ENCODE data around the gene ZNF521. TPM values are rescaled to one million over a fixed set of nuclear protein-coding genes. Genes with fewer than 3 reads are reported as not detected.

The ZNF521 gene
- total RNA-seq, 6 donors from 2014 or later = 4.7 to 37.7 (median 13.8) TPM

GRCh38 chr18:25352629-25353005 lies 651 bp upstream of the ZNF521 start:
- Histone ChIP-seq H3K4me3 (peak overlapping the region in 3 of 4 donors; percentile 63 to 73 (median 63)), H3K9me3 (no peaks in the 10 kb centered on the region), H3K27me3 (peaks cover 0 to 16% (median 4%) of the 10 kb centered on the region in 4 donors), H3K36me3 (no peaks in the 10 kb centered on the region), H3K27ac (peak overlapping the region in 1 of 4 donors; percentile 35), H3K4me1 (peaks cover 6 to 38% (median 15%) of the 10 kb centered on the region in 4 donors)
- WGBS, 2 donors = 0 to 1% methylated on average over 6 of the region's 6 CpGs
- TF ChIP-seq CTCF (IDR thresholded peaks at IDR 0.05) (no peak), POLR2AphosphoS5 (IDR thresholded peaks at IDR 0.05) (no peak), EP300 (IDR thresholded peaks at IDR 0.05) (no peak), POLR2A (IDR thresholded peaks at IDR 0.05) (no peak)
- DNase-seq = no peak
- ATAC-seq (ENCODE audit: low FRiP score in 2 of 2) = no peak

GRCh38 chr18:25351280-25351775 lies 638 bp downstream of the ZNF521 start:
- Histone ChIP-seq H3K36me3 (no peaks in the 10 kb centered on the region), H3K4me1 (peaks cover 6 to 38% (median 15%) of the 10 kb centered on the region in 4 donors), H3K4me3 (peak overlapping the region; percentile 40 to 73 (median 63)), H3K27ac (peak overlapping the region; percentile 81 to 93 (median 82)), H3K27me3 (peaks cover 0 to 16% (median 4%) of the 10 kb centered on the region in 4 donors), H3K9me3 (no peaks in the 10 kb centered on the region)
- DNase-seq (no peak), ATAC-seq (ENCODE audit: low FRiP score in 2 of 2) (no peak)
- TF ChIP-seq EP300 (IDR thresholded peaks at IDR 0.05) = no peak
- TF ChIP-seq POLR2A (IDR thresholded peaks at IDR 0.05) = no peak
- TF ChIP-seq CTCF (IDR thresholded peaks at IDR 0.05) = no peak
- no peak for TF ChIP-seq POLR2AphosphoS5 (IDR thresholded peaks at IDR 0.05)
- 0 to 1% methylated on average over 19 to 20 of the region's 20 CpGs for WGBS, 2 donors

- Histone ChIP-seq H3K36me3 (no peaks in the 10 kb centered on the region), H3K27me3 (peaks cover 0 to 16% (median 4%) of the 10 kb centered on the region in 4 donors), H3K4me1 (peaks cover 6 to 38% (median 15%) of the 10 kb centered on the region in 4 donors), H3K9me3 (no peaks in the 10 kb centered on the region), H3K27ac (peak overlapping the region; percentile 81 to 93 (median 86)), H3K4me3 (peak overlapping the region; percentile 63 to 73 (median 65))
- TF ChIP-seq POLR2AphosphoS5 (IDR thresholded peaks at IDR 0.05) = no peak
- TF ChIP-seq EP300 (IDR thresholded peaks at IDR 0.05) = no peak
- TF ChIP-seq POLR2A (IDR thresholded peaks at IDR 0.05) = no peak
- TF ChIP-seq CTCF (IDR thresholded peaks at IDR 0.05) = no peak
- DNase-seq (peak in 1 of 2 donors; percentile 88), ATAC-seq (ENCODE audit: low FRiP score in 2 of 2) (peak in 1 of 2 donors; percentile 72)
- 1 to 2% methylated on average over 38 to 52 of the region's 76 CpGs for WGBS, 2 donors
These were observed 1.3 kb downstream of the ZNF521 start for GRCh38 chr18:25350489-25351251.

- DNase-seq = peak in 1 of 2 donors; percentile 87
- WGBS, 2 donors = 1 to 2% methylated on average over 40 to 45 of the region's 64 CpGs
These were observed 2.0 kb downstream of the ZNF521 start for GRCh38 chr18:25349926-25350487.

More at GRCh38 chr18:25349926-25350487, 2.0 kb downstream of the ZNF521 start:
- no peaks in the 10 kb centered on the region for H3K9me3 ChIP-seq
- H3K4me3 ChIP-seq = peak overlapping the region; percentile 63 to 73 (median 65)
- peaks cover 6 to 38% (median 15%) of the 10 kb centered on the region in 4 donors for H3K4me1 ChIP-seq
- peaks cover 0 to 16% (median 4%) of the 10 kb centered on the region in 4 donors for H3K27me3 ChIP-seq
- ATAC-seq (ENCODE audit: low FRiP score in 2 of 2) = peak in 1 of 2 donors; percentile 30
- peak overlapping the region; percentile 76 to 93 (median 86) for H3K27ac ChIP-seq
- no peak for TF ChIP-seq CTCF (IDR thresholded peaks at IDR 0.05)
- TF ChIP-seq EP300 (IDR thresholded peaks at IDR 0.05) = no peak
- TF ChIP-seq POLR2AphosphoS5 (IDR thresholded peaks at IDR 0.05) = no peak
- TF ChIP-seq POLR2A (IDR thresholded peaks at IDR 0.05) = no peak
- H3K36me3 ChIP-seq = no peaks in the 10 kb centered on the region

Measured in upper lobe of left lung (tissue), 6 donors.